HepG2 (cell line): ENCODE measurements around the gene ECPAS. TPM values are rescaled to one million over a fixed set of nuclear protein-coding genes. Genes with fewer than 3 reads are reported as not detected.

Experiments
- CBX1 ChIP-seq: IDR thresholded peaks from one replicate; pipeline ENCODE4 v1.6.1; 2016; ENCODE audit warnings: antibody characterized with exemption, low read depth
- JUND ChIP-seq: sonication (generic); formaldehyde crosslinking; IDR thresholded peaks from 2 replicates; pipeline ENCODE4 v1.8.0; 2022; ENCODE audit warnings: mild to moderate bottlenecking, missing genetic modification reagents
- LCORL ChIP-seq, 2 experiments: fragments of 450-650 bp in 1 of 2; sonication (generic) in 1 of 2; formaldehyde crosslinking in 1 of 2; IDR thresholded peaks; 2 replicates each; pipeline versions ENCODE4 v1.5.0 to v1.6.1; 2017 to 2020; ENCODE audit warnings: antibody characterized with exemption in 1 of 2, missing genetic modification reagents in 1 of 2
- MAFF ChIP-seq: IDR thresholded peaks from 2 replicates; pipeline ENCODE4 v1.6.1; 2011; ENCODE audit warnings: low read depth, low read length, improper control_type of control experiment
- NONO ChIP-seq, 2 experiments: fragments of 450-650 bp in 1 of 2; sonication (generic) in 1 of 2; formaldehyde crosslinking in 1 of 2; IDR thresholded peaks in 1 of 2; conservative IDR thresholded peaks in 1 of 2; 2 replicates each; pipeline versions ENCODE4 v1.6.1 to v1.8.0; 2017 to 2022; ENCODE audit warnings: mild to moderate bottlenecking in 1 of 2, missing genetic modification reagents in 1 of 2, moderate library complexity in 1 of 2
- RBFOX2 ChIP-seq: fragments of 200-400 bp; formaldehyde crosslinking; IDR thresholded peaks from 2 replicates; pipeline ENCODE4 v1.6.1; 2017; ENCODE audit warnings: low read depth, mild to moderate bottlenecking, low read length
- RFXAP ChIP-seq: sonication (generic); formaldehyde crosslinking; IDR thresholded peaks from 2 replicates; pipeline ENCODE4 v1.4.0; 2020; ENCODE audit warnings: missing genetic modification reagents, borderline replicate concordance
- SMYD3 ChIP-seq: sonication (generic); formaldehyde crosslinking; IDR thresholded peaks from 2 replicates; pipeline ENCODE4 v1.8.1; 2023; ENCODE audit warnings: mild to moderate bottlenecking, missing genetic modification reagents
- ZNF331 ChIP-seq: sonication (generic); formaldehyde crosslinking; IDR thresholded peaks from 2 replicates; pipeline ENCODE4 v1.4.0; 2020; ENCODE audit warnings: missing genetic modification reagents
- ZNF547 ChIP-seq: sonication (generic); formaldehyde crosslinking; IDR thresholded peaks from 2 replicates; pipeline ENCODE4 v1.5.1; 2020; ENCODE audit warnings: mild to moderate bottlenecking, missing genetic modification reagents
- ZNF629 ChIP-seq: sonication (generic); formaldehyde crosslinking; conservative IDR thresholded peaks from 2 replicates; pipeline ENCODE4 v1.5.0; 2020; ENCODE audit warnings: missing genetic modification reagents
- ZNF749 ChIP-seq: sonication (generic); formaldehyde crosslinking; IDR thresholded peaks from 2 replicates; pipeline ENCODE4 v1.8.0; 2022; ENCODE audit warnings: mild to moderate bottlenecking, missing genetic modification reagents, moderate library complexity, borderline replicate concordance
- ZNF850 ChIP-seq: sonication (generic); formaldehyde crosslinking; conservative IDR thresholded peaks from 2 replicates; pipeline ENCODE4 v1.9.0; 2021; ENCODE audit warnings: mild to moderate bottlenecking, missing genetic modification reagents
- ZNF878 ChIP-seq: sonication (generic); formaldehyde crosslinking; IDR thresholded peaks from 2 replicates; pipeline ENCODE4 v1.8.1; 2023; ENCODE audit warnings: mild to moderate bottlenecking, missing genetic modification reagents, moderate library complexity
- polyA plus RNA-seq, 8 experiments: library from polyadenylated mRNA; depleted of rRNA in 3 of 8; stranded (reverse) in 7 of 8; unstranded in 1 of 8; fragments of >200 nt; fragmentation: Illumina TruSeq in 4 of 8; extraction: Trizol in 4 of 8; gene quantifications; 2 replicates each; pipeline versions ENCODE4 v1.2.1 to v1.2.3, GENCODE V29; 2011 to 2016; ENCODE audit warnings: low read depth in 4 of 8, missing spikeins in 1 of 8, mixed read lengths in 1 of 8; ENCODE audit not compliant: insufficient read depth in 1 of 8
- total RNA-seq, 5 experiments: library from RNA; depleted of rRNA; stranded (reverse); fragments of >200 nt; fragmentation: Illumina TruSeq; extraction: Trizol; gene quantifications; 2 replicates each; pipeline ENCODE4 v1.2.3, GENCODE V29; 2016; ENCODE audit warnings: low read depth in 1 of 5
- TF ChIP-seq, protein P1 (sequence below): sonication (generic); formaldehyde crosslinking; IDR thresholded peaks from 2 replicates; pipeline ENCODE4 v1.8.0; 2022; ENCODE audit warnings: missing genetic modification reagents, low read depth, mild to moderate bottlenecking, borderline replicate concordance
- TF ChIP-seq, protein P2 (sequence below): sonication (generic); formaldehyde crosslinking; IDR thresholded peaks from 2 replicates; pipeline ENCODE4 v1.4.0; 2020; ENCODE audit warnings: missing genetic modification reagents
- TF ChIP-seq, protein P3 (sequence below): sonication (generic); formaldehyde crosslinking; IDR thresholded peaks from 2 replicates; pipeline ENCODE4 v1.4.0; 2020; ENCODE audit warnings: mild to moderate bottlenecking, missing genetic modification reagents
- TF ChIP-seq, protein P4 (sequence below): sonication (generic); formaldehyde crosslinking; IDR thresholded peaks from 2 replicates; pipeline ENCODE4 v1.5.0; 2020; ENCODE audit warnings: mild to moderate bottlenecking, missing genetic modification reagents
- TF ChIP-seq, protein P5 (sequence below): IDR thresholded peaks from 2 replicates; pipeline ENCODE4 v1.6.1; 2016; ENCODE audit warnings: low read depth
- TF ChIP-seq, protein P6 (sequence below): sonication (generic); formaldehyde crosslinking; IDR thresholded peaks from 2 replicates; pipeline ENCODE4 v1.9.0; 2021; ENCODE audit warnings: missing genetic modification reagents, mild to moderate bottlenecking, borderline replicate concordance

ECPAS gene
- total and polyA plus RNA-seq, 2 of the 13 experiments (the other 11 are each of a cell fraction or from before 2014, with no cell fraction given): 35.3 to 58.0 TPM

DNA sequence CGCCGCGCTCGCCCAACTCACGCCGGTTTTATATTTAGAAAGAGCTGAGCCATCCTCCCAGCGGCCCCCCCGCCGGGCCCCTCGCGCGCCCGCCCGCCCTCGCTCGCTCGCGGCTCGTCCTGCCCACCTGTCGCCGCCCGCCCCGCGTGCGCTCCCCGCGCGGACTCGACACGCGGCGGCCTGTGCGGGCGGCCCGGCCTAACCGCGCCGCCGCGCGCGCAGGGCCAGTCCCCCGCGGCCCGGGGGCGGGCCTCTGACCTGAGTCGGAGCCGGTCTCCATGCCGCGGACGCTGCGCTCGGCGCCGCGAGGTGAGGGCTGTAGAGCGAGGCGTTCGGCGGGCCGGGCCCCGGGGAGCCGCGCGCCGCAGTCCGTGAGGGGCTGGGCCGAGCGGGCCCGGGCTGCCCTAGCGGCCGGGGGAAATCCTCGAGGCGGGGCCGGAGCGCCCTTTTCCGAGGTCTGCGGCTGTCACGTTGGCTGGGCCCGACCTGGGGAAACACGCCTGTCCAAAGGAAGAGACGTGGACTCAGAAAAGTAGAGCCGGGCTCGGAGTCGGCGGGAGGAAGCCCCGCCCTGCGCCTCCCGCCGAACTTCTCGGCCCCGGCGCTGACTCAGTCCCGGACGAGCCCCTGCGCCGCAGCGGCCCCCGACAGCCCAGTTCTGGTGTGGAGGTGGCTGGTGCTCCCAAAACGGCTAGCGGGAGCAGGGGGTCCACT is at the start of gene ECPAS (continued):
- 0 out of 2 replicates have a peak, but pooled peaks have one; percentile 41 for TF ChIP-seq ZNF850 (CRISPR knock-in tag)
- TF ChIP-seq MAFF: no peak
- TF ChIP-seq ZNF629 (CRISPR knock-in tag): 0 out of 2 replicates have a peak, but pooled peaks have one; percentile 29
- no peak for TF ChIP-seq NONO (IDR thresholded peaks at IDR 0.05)
- peak; percentile 63; the same call in 1 of the 2 replicates for TF ChIP-seq NONO (CRISPR knock-in tag; conservative IDR thresholded peaks at IDR 0.05)
- TF ChIP-seq LCORL (IDR thresholded peaks at IDR 0.05): no peak
- TF ChIP-seq LCORL (CRISPR knock-in tag; IDR thresholded peaks at IDR 0.05): peak; percentile 56; the same call in 1 of the 2 replicates
- TF ChIP-seq, protein P1, sequence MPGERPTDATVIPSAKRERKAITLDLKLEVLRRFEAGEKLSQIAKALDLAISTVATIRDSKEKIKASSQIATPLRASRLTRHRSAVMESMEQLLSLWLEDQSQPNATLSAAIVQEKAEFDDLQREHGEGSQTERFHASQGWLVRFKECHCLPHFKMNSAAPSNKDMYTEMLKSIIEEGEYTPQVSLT (CRISPR knock-in tag): no peak
- peak; percentile 58 for TF ChIP-seq CBX1
- TF ChIP-seq, protein P2, sequence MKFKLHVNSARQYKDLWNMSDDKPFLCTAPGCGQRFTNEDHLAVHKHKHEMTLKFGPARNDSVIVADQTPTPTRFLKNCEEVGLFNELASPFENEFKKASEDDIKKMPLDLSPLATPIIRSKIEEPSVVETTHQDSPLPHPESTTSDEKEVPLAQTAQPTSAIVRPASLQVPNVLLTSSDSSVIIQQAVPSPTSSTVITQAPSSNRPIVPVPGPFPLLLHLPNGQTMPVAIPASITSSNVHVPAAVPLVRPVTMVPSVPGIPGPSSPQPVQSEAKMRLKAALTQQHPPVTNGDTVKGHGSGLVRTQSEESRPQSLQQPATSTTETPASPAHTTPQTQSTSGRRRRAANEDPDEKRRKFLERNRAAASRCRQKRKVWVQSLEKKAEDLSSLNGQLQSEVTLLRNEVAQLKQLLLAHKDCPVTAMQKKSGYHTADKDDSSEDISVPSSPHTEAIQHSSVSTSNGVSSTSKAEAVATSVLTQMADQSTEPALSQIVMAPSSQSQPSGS (CRISPR knock-in tag): peak; percentile 36; the same call in 1 of the 2 replicates
- TF ChIP-seq ZNF749 (CRISPR knock-in tag): peak; percentile 73; the same call in 1 of the 2 replicates
- no peak for TF ChIP-seq RFXAP (CRISPR knock-in tag)
- TF ChIP-seq, protein P3, sequence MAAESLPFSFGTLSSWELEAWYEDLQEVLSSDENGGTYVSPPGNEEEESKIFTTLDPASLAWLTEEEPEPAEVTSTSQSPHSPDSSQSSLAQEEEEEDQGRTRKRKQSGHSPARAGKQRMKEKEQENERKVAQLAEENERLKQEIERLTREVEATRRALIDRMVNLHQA (CRISPR knock-in tag): no peak
- TF ChIP-seq SMYD3: 0 out of 2 replicates have a peak, but pooled peaks have one; percentile 54
- TF ChIP-seq ZNF547 (CRISPR knock-in tag): peak; percentile 57; the same call in 1 of the 2 replicates
- TF ChIP-seq, protein P4, sequence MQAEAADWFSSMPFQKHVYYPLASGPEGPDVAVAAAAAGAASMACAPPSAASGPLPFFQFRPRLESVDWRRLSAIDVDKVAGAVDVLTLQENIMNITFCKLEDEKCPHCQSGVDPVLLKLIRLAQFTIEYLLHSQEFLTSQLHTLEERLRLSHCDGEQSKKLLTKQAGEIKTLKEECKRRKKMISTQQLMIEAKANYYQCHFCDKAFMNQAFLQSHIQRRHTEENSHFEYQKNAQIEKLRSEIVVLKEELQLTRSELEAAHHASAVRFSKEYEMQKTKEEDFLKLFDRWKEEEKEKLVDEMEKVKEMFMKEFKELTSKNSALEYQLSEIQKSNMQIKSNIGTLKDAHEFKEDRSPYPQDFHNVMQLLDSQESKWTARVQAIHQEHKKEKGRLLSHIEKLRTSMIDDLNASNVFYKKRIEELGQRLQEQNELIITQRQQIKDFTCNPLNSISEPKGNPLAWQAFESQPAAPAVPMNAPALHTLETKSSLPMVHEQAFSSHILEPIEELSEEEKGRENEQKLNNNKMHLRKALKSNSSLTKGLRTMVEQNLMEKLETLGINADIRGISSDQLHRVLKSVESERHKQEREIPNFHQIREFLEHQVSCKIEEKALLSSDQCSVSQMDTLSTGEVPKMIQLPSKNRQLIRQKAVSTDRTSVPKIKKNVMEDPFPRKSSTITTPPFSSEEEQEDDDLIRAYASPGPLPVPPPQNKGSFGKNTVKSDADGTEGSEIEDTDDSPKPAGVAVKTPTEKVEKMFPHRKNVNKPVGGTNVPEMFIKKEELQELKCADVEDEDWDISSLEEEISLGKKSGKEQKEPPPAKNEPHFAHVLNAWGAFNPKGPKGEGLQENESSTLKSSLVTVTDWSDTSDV: peak; percentile 83
- TF ChIP-seq RBFOX2: peak; percentile 93
- TF ChIP-seq JUND (CRISPR knock-in tag): no peak
- TF ChIP-seq ZNF878: peak; percentile 59; the same call in 1 of the 2 replicates
- TF ChIP-seq, protein P5, sequence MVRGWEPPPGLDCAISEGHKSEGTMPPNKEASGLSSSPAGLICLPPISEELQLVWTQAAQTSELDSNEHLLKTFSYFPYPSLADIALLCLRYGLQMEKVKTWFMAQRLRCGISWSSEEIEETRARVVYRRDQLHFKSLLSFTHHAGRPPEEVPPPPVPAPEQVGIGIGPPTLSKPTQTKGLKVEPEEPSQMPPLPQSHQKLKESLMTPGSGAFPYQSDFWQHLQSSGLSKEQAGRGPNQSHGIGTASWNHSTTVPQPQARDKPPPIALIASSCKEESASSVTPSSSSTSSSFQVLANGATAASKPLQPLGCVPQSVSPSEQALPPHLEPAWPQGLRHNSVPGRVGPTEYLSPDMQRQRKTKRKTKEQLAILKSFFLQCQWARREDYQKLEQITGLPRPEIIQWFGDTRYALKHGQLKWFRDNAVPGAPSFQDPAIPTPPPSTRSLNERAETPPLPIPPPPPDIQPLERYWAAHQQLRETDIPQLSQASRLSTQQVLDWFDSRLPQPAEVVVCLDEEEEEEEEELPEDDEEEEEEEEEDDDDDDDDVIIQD (CRISPR knock-in tag): 0 out of 2 replicates have a peak, but pooled peaks have one; percentile 26
- TF ChIP-seq, protein P6, sequence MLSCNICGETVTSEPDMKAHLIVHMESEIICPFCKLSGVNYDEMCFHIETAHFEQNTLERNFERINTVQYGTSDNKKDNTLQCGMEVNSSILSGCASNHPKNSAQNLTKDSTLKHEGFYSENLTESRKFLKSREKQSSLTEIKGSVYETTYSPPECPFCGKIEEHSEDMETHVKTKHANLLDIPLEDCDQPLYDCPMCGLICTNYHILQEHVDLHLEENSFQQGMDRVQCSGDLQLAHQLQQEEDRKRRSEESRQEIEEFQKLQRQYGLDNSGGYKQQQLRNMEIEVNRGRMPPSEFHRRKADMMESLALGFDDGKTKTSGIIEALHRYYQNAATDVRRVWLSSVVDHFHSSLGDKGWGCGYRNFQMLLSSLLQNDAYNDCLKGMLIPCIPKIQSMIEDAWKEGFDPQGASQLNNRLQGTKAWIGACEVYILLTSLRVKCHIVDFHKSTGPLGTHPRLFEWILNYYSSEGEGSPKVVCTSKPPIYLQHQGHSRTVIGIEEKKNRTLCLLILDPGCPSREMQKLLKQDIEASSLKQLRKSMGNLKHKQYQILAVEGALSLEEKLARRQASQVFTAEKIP (CRISPR knock-in tag): no peak
- peak; percentile 38; the same call in 1 of the 2 replicates for TF ChIP-seq ZNF331 (CRISPR knock-in tag)
